Middle frontal gyrus (tissue), 1 donor: Measurements from ENCODE around the gene P3R3URF.

Experiments used
- DNase-seq: peaks from one replicate; pipeline ENCODE4 v3.0.0-alpha.2; 2015; ENCODE audit warnings: low spot score; ENCODE audit errors: extremely low spot score

Gene P3R3URF

DNA sequence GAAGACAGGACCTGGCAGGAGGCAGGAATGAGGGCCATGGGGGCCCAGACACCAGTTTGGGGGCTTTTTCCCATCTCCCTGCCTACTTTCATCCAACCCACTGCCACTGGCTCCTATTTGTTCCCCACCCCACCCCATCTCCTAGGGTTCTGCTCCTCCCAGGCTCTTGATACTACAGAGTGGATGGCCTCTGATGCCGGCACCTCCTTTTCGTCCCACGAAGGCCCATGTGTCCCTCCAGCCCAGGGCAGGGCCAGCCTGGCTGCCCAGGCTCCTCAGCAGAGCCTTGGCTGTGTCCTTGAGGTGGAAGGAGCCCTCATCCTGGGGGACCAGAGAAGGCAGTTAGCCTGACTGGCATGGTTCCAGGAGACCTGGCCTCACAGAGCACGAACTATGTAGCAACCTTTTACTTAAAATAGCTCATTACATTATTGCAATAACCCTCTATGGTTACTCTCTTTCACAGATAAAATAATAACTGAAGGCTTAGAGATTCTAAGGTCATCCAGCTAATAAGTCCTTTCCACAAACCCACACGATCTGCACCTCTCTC is 18.4 kb upstream of the P3R3URF start:
- DNase-seq: no peak

DNA sequence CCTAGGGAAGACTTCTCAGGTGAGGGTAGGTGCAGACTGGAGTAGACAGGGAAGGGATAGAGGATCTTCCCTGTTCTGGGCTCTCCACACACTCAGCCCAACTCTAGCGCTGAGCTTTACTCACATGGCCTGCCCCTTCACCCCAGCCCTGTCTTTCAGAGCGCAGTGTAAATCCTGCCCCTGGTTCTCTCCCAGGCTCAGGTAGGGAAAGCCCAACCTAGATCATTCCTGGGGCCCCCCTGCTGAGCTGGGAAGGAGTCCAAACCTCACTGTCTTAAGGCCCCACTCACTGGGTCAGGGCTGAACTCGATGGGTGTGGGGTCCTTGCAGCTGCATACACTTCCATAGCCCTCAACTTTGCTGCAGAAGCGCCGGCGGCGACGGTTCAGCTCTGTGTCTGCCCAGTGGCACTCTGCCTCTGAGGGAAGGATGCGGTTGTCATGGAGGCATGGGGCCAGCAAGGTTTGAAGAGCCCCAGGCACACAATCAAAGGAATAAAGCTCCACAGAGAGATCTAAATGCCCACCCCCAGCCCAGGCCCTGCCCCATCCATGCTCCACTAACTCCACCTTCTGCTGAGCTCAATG is 17.8 kb upstream of the P3R3URF start:
- DNase-seq: no peak

DNA sequence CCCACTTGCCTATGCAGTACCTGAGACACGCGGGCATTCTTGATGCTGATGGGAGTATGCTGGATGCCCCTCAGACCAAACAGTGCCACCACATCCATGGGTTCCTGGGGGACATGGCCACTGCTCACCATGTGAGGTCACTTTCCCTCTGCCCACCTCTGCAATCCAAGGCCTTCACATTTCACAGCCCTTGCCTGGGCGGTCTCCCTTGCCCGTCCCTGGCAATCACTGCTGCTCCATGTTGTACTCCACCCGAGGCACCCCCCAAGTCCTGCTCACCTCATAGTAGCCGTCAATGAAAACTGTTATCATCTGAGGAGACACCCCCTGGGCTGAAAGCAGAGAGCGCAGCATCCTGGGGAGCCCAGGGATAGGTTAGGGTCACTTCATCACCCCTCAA is 17.0 kb upstream of the P3R3URF start:
- no peak for DNase-seq

DNA sequence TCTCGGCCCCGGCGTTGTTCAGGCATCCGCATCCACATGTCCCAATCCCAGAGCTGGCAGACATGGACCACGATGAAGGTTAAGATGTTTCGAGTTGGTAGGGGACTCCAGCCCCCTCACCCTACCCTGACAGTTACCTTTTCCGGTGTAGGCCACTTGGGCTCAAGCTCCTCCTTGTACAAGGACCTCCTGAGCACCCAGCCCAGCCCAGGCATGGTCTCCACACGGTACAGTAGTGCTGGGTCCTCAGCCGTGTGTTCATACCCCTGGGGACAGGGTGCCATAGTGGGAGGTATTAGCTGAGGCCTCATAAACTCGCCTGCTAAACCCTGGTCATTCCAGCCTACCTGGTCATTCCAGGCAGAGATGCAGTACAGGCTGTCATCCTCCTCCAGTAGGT is 15.9 kb upstream of the P3R3URF start:
- no peak for DNase-seq

DNA sequence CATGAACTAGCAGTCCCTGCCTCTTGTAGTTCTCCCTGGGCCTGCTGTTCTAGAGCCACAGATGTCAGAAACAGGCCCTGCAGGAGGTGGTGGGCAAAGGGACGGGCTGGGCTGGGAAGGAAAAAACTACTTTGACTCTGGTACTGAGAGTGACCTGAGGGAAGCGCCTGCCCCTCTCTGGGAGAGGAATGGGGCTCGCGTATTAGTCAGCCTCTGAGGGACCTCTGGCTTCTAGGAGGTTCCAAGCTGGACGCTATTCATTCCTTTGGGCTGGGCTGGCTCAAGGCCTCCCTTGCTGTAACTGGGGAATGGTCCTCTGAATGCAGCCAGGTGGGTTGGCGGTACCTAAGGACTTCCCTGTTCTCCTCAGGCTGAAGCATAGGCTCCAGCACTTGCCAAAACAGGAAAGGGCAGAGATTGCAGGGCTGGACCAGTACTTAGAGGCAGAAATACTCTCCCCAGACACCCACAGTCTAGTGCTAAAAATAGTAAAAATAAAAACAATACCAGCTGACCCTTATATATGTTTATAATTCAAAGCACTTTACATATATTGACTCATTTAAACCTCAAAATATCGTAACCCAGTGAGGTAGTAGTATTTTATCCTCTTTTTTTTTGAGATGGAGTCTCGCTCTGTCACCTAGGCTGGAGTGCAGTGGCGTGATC is 14.9 kb upstream of the P3R3URF start:
- DNase-seq: no peak

DNA sequence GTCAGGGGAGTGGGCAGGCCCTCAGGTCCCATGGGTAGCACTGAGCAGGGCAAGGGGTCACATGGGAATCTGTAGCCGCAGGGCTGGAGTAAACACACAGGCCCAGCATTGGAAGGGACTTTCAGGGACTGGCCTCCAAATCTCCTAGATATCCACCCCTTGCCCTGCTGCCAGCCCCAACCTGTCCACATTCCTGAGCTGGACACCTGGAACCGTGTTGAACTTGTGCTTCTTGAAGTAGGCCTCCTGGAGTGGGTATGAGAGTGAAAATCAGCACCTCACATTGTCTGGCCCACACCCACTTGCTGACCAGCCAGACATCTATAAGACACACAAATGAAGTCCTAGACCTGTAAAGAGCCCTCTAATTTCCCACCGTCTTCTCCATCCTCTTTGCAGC is 14.3 kb upstream of the P3R3URF start:
- no peak for DNase-seq

DNA sequence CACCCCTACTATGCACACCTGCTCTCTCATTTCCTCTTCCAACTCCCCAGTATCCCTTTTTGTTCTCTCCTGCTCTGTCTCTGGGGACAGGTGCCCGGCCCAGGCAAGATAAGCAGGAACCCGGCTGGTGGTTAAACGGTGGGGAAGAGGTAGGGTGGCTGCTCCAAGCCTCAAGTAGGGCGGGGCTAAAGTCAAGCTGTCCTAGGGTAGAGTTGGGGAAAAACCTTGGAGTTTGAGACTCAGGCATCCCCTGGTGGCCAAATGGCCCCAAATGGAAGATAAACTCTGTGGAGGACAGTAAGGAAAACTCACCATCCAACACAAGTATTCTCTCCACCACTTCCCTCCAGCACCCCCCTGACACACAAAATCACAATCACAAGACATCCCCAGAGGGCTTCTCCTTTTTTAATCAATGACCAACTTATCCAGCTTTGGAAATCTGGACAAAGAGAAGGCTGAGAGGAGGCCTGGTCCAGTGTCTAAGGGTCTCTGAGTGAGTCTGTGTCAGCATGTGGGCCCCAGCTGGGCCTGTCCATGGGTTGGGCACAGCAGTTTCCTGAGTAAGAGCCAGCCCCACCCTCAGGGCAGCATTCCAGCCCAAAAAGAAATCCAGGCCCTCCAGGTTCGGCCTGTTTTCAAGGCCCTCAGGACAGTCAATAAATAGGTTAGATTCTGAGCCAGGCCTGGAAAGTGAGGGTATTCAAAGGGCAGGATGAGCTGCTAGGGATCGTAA is 12.2 kb upstream of the P3R3URF start:
- DNase-seq: no peak

DNA sequence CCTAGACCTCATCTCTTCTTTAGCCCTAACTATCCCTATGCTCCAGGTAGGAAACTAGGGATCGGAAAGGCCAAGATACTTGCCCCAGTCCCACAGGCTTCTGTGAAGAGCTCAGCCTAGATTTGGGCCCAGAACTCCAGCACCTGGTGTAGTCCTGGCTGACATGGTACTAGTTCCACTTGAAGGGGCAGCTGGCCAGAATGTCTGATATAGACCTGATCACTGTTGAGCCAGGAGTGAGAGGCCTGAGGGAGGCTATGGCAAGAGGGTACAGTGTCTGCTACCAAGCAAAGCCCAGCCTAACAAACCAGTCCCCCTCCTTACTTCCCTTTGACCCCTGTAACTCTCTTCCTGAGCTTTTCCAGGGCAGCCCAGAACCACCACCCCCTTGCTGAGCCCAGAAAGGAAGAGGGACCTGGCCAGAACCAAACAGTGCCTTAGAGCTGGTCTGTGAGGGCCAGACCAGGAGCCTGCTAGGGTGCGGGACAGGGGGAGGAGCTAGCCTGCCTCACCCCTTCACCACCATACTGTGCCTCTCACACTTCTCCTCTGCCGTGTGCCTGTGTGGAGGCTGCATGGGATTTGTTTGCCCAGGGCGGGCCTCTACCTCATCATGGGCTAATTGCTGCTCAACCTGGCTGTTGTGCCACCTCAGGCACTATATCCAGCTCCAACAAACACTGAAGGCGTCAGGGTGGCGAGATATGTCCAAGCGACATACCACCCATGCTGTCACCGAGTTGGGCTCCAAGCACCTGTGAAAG is 11.0 kb upstream of the P3R3URF start:
- DNase-seq: no peak

DNA sequence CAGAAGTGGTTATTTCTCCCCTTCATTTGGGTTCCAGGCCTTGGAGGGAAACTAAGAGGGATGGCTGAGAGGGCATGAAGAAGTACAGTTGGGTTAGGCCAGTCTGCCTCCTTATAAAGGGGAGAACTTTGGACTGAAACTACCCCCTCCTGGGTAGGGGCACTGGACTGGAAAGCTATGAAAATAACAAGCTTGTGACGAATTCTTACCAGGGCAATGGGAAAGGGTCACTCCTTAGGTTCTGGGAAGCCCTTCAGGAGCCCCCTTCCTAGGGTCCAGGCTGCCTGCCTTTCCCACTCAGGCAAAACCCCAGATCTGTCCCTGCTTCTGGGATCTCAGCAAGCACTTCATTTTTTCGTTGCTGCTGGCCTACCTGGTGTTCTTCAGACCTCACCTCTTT is 9.8 kb upstream of the P3R3URF start:
- no peak for DNase-seq

DNA sequence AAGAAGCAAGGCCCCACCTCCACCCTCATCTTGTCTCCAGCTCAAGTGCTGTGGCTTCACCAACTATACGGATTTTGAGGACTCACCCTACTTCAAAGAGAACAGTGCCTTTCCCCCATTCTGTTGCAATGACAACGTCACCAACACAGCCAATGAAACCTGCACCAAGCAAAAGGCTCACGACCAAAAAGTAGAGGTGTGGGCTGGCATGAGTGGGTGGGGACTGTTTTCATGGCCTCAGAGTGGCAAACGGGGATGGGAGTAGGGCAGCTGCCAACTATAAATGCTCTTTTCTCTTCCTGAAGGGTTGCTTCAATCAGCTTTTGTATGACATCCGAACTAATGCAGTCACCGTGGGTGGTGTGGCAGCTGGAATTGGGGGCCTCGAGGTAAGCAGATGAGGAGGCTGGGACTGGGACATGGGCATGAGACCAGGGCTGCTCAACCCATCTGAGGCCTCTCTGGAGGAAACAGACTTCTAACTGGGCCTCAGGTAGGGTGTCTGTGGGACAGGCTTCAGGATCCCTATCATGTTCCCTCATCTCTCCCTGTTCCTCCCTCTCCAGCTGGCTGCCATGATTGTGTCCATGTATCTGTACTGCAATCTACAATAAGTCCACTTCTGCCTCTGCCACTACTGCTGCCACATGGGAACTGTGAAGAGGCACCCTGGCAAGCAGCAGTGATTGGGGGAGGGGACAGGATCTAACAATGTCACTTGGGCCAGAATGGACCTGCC is 8.8 kb upstream of the P3R3URF start:
- DNase-seq: no peak

DNA sequence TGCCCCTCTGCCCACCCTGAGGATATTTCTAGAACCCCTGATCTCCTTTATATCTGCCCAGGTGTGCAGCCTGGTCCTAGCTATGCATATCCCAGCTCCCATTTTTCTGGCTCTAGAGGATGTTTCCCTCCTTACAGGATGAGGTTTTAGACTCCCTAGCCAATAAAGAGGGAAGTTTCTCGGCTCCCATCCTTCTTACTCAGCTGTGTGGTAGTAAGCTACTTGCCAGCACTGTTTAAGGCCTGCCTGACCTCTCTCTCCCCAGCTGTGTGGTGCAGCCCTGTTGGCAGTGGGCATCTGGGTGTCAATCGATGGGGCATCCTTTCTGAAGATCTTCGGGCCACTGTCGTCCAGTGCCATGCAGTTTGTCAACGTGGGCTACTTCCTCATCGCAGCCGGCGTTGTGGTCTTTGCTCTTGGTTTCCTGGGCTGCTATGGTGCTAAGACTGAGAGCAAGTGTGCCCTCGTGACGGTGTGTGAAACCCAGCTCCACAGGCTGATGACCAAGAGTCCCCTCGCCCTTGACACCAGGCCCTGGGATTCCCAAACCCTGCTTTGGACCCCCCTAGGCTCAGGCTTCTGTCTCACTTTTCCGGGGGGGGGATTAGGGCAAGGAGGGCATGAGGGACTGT is 7.8 kb upstream of the P3R3URF start:
- DNase-seq: no peak

DNA sequence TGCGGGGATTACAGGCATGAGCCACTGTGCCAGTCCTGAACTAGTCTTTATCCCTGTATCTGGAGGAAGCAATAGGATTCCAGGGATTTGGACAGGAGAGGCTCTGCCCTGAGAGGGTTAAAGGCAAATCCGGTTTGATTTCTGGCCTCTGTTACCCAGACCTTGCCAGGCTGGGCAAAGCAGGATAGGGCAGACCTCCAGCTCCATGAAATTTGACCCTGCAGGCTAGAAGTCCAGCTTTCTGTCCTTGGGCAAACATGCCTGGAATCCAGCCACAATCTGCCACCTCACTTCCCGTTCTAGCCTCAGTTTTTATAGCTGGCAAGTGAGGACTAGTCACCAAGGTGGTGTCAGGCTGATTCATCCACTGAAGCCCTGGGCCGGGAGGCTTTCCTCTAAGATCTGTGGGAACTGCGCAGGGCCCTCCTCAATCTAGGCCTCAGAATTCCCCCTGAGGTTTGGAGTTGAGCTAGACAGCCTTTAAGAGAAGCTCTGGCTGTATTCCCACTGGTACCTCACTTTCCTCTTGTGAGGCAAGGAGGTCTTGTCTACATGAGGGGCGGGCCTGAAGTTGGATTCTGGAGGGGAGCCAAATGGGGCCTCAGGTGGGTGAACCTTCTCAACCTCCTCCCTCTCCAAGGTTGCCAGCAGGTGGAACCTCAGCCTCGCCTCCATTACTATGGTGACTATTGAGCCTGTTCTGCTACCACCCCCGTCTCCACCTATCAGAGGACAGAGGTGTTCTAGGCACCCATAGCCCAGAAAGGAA is 7.0 kb upstream of the P3R3URF start:
- no peak for DNase-seq

DNA sequence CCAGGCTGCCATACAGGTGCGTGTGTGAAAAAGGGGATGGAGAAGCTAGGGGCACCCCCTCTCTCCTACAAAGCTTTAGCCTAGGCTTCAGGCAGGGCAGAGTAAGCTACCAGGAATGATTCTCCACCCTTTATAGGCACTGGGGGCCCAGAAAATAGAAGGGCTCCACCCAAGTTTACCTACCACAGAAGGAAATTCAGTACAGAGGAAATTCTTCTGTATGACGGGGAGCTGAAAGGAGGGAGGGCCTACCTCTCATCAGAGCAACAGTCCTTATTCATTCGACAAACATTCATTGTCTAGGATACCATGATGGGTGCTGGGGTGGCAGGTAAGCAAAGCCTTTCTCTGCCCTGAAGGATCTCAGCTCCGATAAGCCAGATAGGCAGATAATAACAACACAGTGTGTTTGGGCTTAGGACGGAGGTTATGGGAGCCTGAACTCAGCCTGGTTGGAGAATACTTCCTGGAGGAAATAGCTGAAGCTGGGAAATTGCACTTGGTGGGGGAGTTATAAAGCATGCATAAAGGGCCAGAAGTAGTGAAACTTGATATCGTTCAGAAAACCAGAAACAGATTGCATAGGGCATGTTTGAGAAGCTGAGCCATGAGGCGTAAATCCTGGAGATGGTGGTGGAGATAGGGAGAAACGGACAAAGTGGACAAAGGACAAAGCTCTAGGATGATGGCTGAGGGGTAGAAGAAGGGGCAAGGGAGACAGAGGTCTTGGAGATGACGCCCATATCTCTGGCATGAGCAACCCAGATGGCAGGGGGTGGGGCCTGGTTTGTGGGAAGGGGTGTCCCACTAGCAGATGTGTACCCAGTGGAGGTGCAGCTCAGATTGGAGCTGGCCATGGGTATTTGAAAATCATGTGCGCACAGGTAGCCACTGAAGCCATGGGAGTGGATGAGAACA is 5.3 kb upstream of the P3R3URF start:
- DNase-seq: no peak

DNA sequence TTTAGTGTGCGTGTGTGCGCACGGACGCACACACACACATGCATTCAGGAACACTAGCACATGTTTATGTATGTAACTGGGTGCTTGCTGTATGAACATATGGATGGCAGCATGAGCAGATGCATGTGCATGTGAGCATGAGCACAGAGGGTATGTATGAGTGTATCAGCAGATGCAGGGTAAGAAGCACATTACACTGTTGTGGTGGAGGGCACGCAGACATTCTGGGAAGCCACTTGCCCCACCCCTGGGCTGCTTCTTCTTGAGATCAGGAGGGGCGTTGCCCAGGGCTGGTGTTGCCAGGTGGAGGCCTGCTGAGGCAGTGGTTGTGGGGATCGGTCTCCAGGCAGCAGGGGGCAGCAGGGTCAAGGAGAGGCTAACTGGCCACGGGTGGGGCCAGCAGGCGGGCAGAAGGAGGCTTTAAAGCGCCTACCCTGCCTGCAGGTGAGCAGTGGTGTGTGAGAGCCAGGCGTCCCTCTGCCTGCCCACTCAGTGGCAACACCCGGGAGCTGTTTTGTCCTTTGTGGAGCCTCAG is 3.9 kb upstream of the P3R3URF start:
- DNase-seq: no peak

DNA sequence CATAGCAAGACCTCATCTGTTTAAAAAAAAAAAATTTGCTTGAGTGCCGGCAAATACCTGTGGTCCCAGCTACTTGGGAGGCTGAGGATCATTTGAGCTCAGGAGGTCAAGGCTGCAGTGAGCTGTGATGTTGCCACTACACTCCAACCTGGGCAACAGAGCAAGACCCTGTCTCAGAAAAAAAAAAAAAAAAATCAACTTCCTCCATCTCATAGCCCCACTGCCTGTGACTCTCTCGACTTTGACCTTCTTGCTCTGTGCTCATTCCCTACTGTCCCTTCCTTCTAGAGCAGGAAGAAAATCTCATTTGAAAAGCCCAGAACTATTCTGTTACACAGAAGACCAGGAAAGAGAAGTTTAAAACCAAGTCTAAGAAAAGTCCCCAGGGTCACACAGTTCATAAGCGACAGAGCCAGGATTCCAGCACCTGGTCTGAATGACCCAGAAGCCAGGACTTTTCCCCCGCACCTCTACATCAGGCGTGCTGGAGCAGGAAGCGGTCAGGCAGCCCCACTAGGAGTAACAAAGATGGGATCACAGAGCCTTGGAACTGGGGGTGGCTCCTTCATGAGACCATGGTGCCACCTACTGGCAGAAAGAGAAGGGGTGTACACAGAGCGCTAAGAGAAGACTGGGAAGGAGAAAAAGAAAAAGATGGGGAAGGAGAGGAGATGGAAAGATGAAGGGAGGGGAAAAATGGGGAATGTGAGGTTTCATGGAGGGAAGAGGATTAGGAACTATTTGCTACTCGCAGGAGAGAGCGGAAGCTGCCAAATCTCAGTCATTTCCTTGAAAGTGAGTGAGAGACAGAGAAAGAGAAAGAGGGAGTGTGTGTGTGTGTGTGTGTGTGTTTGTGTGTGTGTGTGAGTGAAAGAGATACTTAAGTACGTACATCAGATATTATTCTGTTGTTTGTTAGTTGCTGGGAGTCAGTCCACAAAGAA is 3.1 kb upstream of the P3R3URF start:
- peak; percentile 63 for DNase-seq

DNA sequence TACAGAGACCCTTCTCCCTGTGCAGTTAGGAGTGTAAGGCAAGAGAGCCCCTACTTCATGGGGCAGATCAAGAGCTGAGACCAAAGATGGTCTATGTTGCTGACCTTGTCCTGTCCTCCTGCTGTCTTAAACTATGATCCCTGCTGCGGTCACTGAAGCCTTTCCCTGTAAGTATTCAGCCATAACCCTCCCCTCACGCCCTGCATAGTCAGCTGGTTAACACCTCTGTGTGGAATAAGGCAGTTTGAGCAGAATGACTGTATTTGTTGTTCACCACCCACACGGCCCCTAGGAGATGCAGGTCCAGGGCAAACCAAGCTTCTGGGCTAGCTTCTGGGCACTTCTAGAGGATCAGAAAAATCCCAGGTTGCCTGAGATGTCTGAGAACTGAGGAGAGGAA is 1.0 kb downstream of the P3R3URF start:
- no peak for DNase-seq

DNA sequence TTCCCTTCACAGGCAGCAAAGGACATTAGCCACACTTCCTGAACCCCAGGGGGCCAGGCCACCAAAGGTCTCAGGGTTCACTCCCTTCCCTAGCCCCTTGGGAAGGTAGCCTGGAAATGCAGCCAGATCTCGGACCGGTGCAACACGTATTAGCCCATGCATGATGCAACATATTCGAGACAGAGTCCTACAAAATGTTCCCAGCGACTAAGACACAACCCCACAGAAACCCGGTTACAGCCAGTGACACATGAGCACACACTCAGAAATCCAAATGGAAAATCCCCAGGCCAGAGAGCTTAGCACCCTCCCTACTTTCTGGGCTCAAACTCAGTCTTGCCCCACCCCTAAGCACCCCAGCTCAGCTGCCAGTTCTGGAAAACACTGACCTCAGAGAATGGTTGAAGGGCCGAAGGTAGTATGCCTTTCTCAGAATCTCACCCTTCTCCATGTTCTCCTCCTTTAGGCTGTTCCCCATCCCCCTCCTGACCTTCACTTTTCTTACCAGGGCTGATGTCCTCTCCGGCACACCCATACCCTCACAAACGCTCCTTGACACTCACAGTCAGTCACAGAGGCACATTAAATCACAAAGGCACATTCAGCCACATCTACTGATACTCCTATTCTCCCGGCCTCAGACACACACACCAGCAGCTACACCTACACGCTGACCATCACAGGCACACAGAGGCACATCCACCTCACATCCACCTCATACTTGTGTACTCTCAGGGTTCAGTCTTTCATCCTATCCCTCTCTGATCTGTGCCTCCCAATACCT is 1.6 kb downstream of the P3R3URF start, which contains the start of gene TSPAN1:
TSS of gene TSPAN1 (plus strand) at position 640 of the 784 bp plus-strand sequence. CDS start 6,021 bp downstream, outside the sequence.
- DNase-seq: no peak
